C4-2B (cell line): Measurements from ENCODE around the gene BORCS6.
A peak's percentile ranks its signal among the peaks of the same experiment; 100 is the strongest.

Experiments used
- H3K27ac ChIP-seq: fragments of 450-650 bp; 2 replicates; pipeline ENCODE4 v1.5.1; 2017
- CTCF ChIP-seq: fragments of 450-650 bp; conservative IDR thresholded peaks from 2 replicates; pipeline ENCODE4 v1.5.1; 2017; ENCODE audit warnings: mild to moderate bottlenecking
- ZFX ChIP-seq: fragments of 450-650 bp; IDR thresholded peaks from 2 replicates; pipeline ENCODE4 v1.6.1; 2017

BORCS6 gene

GRCh38 chr17:8158267-8159031 is 31.5 kb downstream of the BORCS6 start:
- TF ChIP-seq CTCF (peak; percentile 93), ZFX (no peak)
- H3K27ac ChIP-seq = peak overlapping the region; percentile 21

- peak overlapping the region; percentile 76 for H3K27ac ChIP-seq
- TF ChIP-seq ZFX (no peak), CTCF (no peak)
These were observed 33.6 kb downstream of the BORCS6 start for GRCh38 chr17:8156246-8156992.

- no peak for TF ChIP-seq CTCF
- no peak for TF ChIP-seq ZFX
- peak overlapping the region; percentile 76 for H3K27ac ChIP-seq
These were observed 34.1 kb downstream of the BORCS6 start for GRCh38 chr17:8155996-8156245.

GRCh38 chr17:8155231-8155995 is 34.6 kb downstream of the BORCS6 start:
- TF ChIP-seq ZFX (no peak), CTCF (no peak)
- peak overlapping the region; percentile 76 for H3K27ac ChIP-seq

GRCh38 chr17:8154608-8155155 is 35.3 kb downstream of the BORCS6 start:
- TF ChIP-seq CTCF = no peak
- H3K27ac ChIP-seq = peak overlapping the region; percentile 76

- TF ChIP-seq CTCF (no peak), ZFX (no peak)
- peak overlapping the region; percentile 76 for H3K27ac ChIP-seq
These were observed 35.9 kb downstream of the BORCS6 start for GRCh38 chr17:8153957-8154607.
